HG03159 (cell line): ENCODE data around the gene PAFAH1B1.
"Not testable (repeated sequence)": the region's sequence is repeated elsewhere in the genome, so short reads cannot be mapped to it uniquely, and the experiment has no call there.

ENCODE experiments used
- ATAC-seq: cut with Tn5 transposase; IDR thresholded peaks from one replicate; pipeline ENCODE4 v1.9.1; 2021; ENCODE audit warnings: mild to moderate bottlenecking, moderate library complexity; ENCODE audit not compliant: unreplicated experiment

The PAFAH1B1 gene

GRCh38 chr17:2592971-2593820 lies at the start of gene PAFAH1B1:
TSS of gene PAFAH1B1 (plus strand) at chr17:2593654. CDS start at chr17:2638289, 44,635 bp downstream.
- ATAC-seq: peak; percentile 79

GRCh38 chr17:2545393-2545792 lies 48.1 kb upstream of the PAFAH1B1 start:
- no peak for ATAC-seq

GRCh38 chr17:2547176-2547575 lies 46.3 kb upstream of the PAFAH1B1 start:
- no peak for ATAC-seq

- ATAC-seq: not testable (repeated sequence)
These were observed 45.4 kb upstream of the PAFAH1B1 start for GRCh38 chr17:2548026-2548425.

- no peak for ATAC-seq
These were observed 43.9 kb upstream of the PAFAH1B1 start for GRCh38 chr17:2549392-2550211.

- no peak for ATAC-seq
These were observed 42.0 kb upstream of the PAFAH1B1 start for GRCh38 chr17:2551493-2551892.

GRCh38 chr17:2551928-2552327 lies 41.5 kb upstream of the PAFAH1B1 start:
- ATAC-seq: no peak

- ATAC-seq: no peak
These were observed 32.8 kb upstream of the PAFAH1B1 start for GRCh38 chr17:2560658-2561057.

- ATAC-seq: no peak
These were observed 31.1 kb upstream of the PAFAH1B1 start for GRCh38 chr17:2562162-2562858.

- no peak for ATAC-seq
These were observed 30.4 kb upstream of the PAFAH1B1 start for GRCh38 chr17:2563061-2563460.

- no peak for ATAC-seq
These were observed 29.9 kb upstream of the PAFAH1B1 start for GRCh38 chr17:2563543-2563942.

- no peak for ATAC-seq
These were observed 28.6 kb upstream of the PAFAH1B1 start for GRCh38 chr17:2564877-2565276.

GRCh38 chr17:2566056-2566455 lies 27.4 kb upstream of the PAFAH1B1 start:
- no peak for ATAC-seq

- ATAC-seq: peak; percentile 81
These were observed 21.7 kb upstream of the PAFAH1B1 start for GRCh38 chr17:2571523-2572303.

GRCh38 chr17:2572304-2572609 lies 21.2 kb upstream of the PAFAH1B1 start:
- ATAC-seq: not testable (repeated sequence)

- ATAC-seq: no peak
These were observed 13.3 kb upstream of the PAFAH1B1 start for GRCh38 chr17:2580151-2580550.

GRCh38 chr17:2580661-2581060 lies 12.8 kb upstream of the PAFAH1B1 start:
- ATAC-seq: no peak

GRCh38 chr17:2582493-2582892 lies 11.0 kb upstream of the PAFAH1B1 start:
- no peak for ATAC-seq

- no peak for ATAC-seq
These were observed 2.3 kb upstream of the PAFAH1B1 start for GRCh38 chr17:2591040-2591640.
